ENCODE results near the gene MCMBP. TPM values are rescaled to one million over a fixed set of nuclear protein-coding genes. Genes with fewer than 3 reads are reported as not detected.

The MCMBP gene
- total and polyA plus RNA-seq, 2 donors (not counting 3 experiments of a cell fraction or from before 2014, with no cell fraction given): 44.8 to 62.5 TPM

DNA sequence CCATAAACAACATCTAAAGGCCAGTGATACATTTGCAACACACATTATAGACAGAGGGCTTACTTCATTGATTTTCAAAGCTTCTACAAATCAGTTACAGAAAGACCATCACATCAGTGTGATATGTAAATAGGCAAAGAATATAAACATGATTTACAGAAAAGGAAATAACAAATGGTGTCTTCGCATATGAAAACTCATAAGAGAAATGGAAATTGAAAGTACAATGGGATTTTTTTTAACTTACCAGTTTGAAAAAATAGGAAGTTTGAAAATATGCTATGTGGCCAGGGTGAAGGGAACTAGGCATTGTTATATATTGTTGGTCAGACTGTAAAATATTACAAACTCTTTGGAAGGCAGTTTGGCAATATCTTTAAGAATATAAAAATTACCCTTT lies 47.2 kb upstream of the MCMBP start:
- peaks cover 23 to 29% of the 10 kb centered on the region in 2 experiments for H3K36me3 ChIP-seq (ENCODE audit: control insufficient read depth in 2 of 2, extremely low read depth in 1 of 2, insufficient read depth in 2 of 2, low read length in 2 of 2)

GRCh38 chr10:119919271-119919670 lies 46.6 kb upstream of the MCMBP start:
- no peaks in the 10 kb centered on the region for H3K79me2 ChIP-seq (ENCODE audit: control insufficient read depth, insufficient read depth, low read length)
- H3K27ac ChIP-seq (ENCODE audit: insufficient read depth, low read depth, low read length): no peak overlapping the region
- no peaks in the 10 kb centered on the region for H3K9me3 ChIP-seq (replicated peaks; ENCODE audit: control insufficient read depth, insufficient read depth, low read length)
- ChIA-PET POLR2A (no interaction called here), CTCF (interaction anchor here (0.9 to 1.6 kb wide), 3 partner anchors 14 to 232 kb away, joined by 3 to 6 read pairs (median 3); no protein-coding TSS in a partner anchor)
- H3K36me3 ChIP-seq (ENCODE audit: control insufficient read depth in 2 of 2, extremely low read depth in 1 of 2, insufficient read depth in 2 of 2, low read length in 2 of 2): peaks cover 21 to 29% of the 10 kb centered on the region in 2 experiments
- peaks cover 3% of the 10 kb centered on the region for H4K20me1 ChIP-seq (replicated peaks; ENCODE audit: control insufficient read depth, extremely low read depth, insufficient read depth, low read length)
- no peak overlapping the region for H3K9ac ChIP-seq (replicated peaks; ENCODE audit: extremely low read depth, insufficient read depth, low read length)
- no peak for TF ChIP-seq FOS (IDR thresholded peaks at IDR 0.05; ENCODE audit: borderline replicate concordance, insufficient read depth, low read length)
- no peaks in the 10 kb centered on the region for H3K9me1 ChIP-seq (replicated peaks; ENCODE audit: control insufficient read depth, extremely low read depth, insufficient read depth, low read length)
- no peaks in the 10 kb centered on the region for H3K27me3 ChIP-seq (ENCODE audit: control insufficient read depth in 2 of 2, insufficient read depth in 2 of 2, low read length in 2 of 2)
- FAIRE-seq (no peak), DNase-seq (ENCODE audit: low read depth, low spot score) (no peak)
- intact Hi-C loops (cut with micrococcal nuclease): no loop called here
- H3K4me2 ChIP-seq (ENCODE audit: insufficient read depth, low read length): no peak overlapping the region
- dilution Hi-C loops (cut with MboI; ENCODE audit: extremely low pct_ligation_motif_present, low sequenced_read_pairs): no loop called here
- BruUV-seq (replicated peaks): no TSS peak
- H3K4me3 ChIP-seq (replicated peaks in 1 of 3; ENCODE audit: insufficient read depth in 1 of 3, low read depth in 1 of 3, low read length in 3 of 3): no peak overlapping the region
- no peaks in the 10 kb centered on the region for H3K4me1 ChIP-seq (ENCODE audit: control insufficient read depth, extremely low read depth, insufficient read depth, low read length)
- no peak overlapping the region for H2AFZ ChIP-seq (ENCODE audit: low read depth, low read length)

More for the DNA sequence above, 47.2 kb upstream of the MCMBP start:
- no peak overlapping the region for H3K27ac ChIP-seq (ENCODE audit: insufficient read depth, low read depth, low read length)
- no peaks in the 10 kb centered on the region for H3K9me1 ChIP-seq (replicated peaks; ENCODE audit: control insufficient read depth, extremely low read depth, insufficient read depth, low read length)
- no peaks in the 10 kb centered on the region for H3K4me1 ChIP-seq (ENCODE audit: control insufficient read depth, extremely low read depth, insufficient read depth, low read length)
- POLR2A ChIA-PET: interaction anchor here (0.6 kb wide), 1 partner anchor 882 kb away, joined by 7 read pairs; no protein-coding TSS in a partner anchor
- H2AFZ ChIP-seq (ENCODE audit: low read depth, low read length): no peak overlapping the region
- H4K20me1 ChIP-seq (replicated peaks; ENCODE audit: control insufficient read depth, extremely low read depth, insufficient read depth, low read length): peaks cover 3% of the 10 kb centered on the region
- H3K9me3 ChIP-seq (replicated peaks; ENCODE audit: control insufficient read depth, insufficient read depth, low read length): no peaks in the 10 kb centered on the region
- CTCF ChIA-PET: interaction anchor here (1.3 to 1.6 kb wide), 2 partner anchors 15 to 169 kb away, joined by 3 to 6 read pairs; no protein-coding TSS in a partner anchor
- no TSS peak for BruUV-seq (replicated peaks)
- no peak overlapping the region for H3K4me2 ChIP-seq (ENCODE audit: insufficient read depth, low read length)
- FAIRE-seq (no peak), DNase-seq (ENCODE audit: low read depth, low spot score) (no peak)
- intact Hi-C loops (cut with micrococcal nuclease): no loop called here
- H3K9ac ChIP-seq (replicated peaks; ENCODE audit: extremely low read depth, insufficient read depth, low read length): no peak overlapping the region
- no peak overlapping the region for H3K4me3 ChIP-seq (replicated peaks in 1 of 3; ENCODE audit: insufficient read depth in 1 of 3, low read depth in 1 of 3, low read length in 3 of 3)
- no peaks in the 10 kb centered on the region for H3K27me3 ChIP-seq (ENCODE audit: control insufficient read depth in 2 of 2, insufficient read depth in 2 of 2, low read length in 2 of 2)
- dilution Hi-C loops (cut with MboI; ENCODE audit: extremely low pct_ligation_motif_present, low sequenced_read_pairs): no loop called here
- no peak for TF ChIP-seq MAX (IDR thresholded peaks at IDR 0.05; ENCODE audit: insufficient read depth, insufficient read length)
- no peak for TF ChIP-seq MYC (IDR thresholded peaks at IDR 0.05; ENCODE audit: low read depth, low read length)
- no peak for TF ChIP-seq JUN (IDR thresholded peaks at IDR 0.05; ENCODE audit: borderline replicate concordance, insufficient read depth, insufficient read length, low read depth)
- no peak for TF ChIP-seq POLR2A (IDR thresholded peaks at IDR 0.05; ENCODE audit: low read depth, low read length)
- TF ChIP-seq FOS (IDR thresholded peaks at IDR 0.05; ENCODE audit: borderline replicate concordance, insufficient read depth, low read length): no peak
- H3K79me2 ChIP-seq (ENCODE audit: control insufficient read depth, insufficient read depth, low read length): no peaks in the 10 kb centered on the region

All from endothelial cell of umbilical vein (primary cell).